GM12874 (cell line): Measurements from ENCODE around the gene SLC28A2.

ENCODE experiments used
- CTCF ChIP-seq: IDR thresholded peaks from 2 replicates; pipeline ENCODE4 v1.5.1; 2011; ENCODE audit warnings: low read depth, mild to moderate bottlenecking, control low read depth, low read length, moderate library complexity; ENCODE audit not compliant: insufficient read depth

Gene SLC28A2

GRCh38 chr15:45251888-45252287 is at the start of gene SLC28A2:
Gene SLC28A2, plus strand, starts transcription at chr15:45252234. Its CDS starts 982 bp downstream, at chr15:45253216.
- TF ChIP-seq CTCF = no peak

DNA sequence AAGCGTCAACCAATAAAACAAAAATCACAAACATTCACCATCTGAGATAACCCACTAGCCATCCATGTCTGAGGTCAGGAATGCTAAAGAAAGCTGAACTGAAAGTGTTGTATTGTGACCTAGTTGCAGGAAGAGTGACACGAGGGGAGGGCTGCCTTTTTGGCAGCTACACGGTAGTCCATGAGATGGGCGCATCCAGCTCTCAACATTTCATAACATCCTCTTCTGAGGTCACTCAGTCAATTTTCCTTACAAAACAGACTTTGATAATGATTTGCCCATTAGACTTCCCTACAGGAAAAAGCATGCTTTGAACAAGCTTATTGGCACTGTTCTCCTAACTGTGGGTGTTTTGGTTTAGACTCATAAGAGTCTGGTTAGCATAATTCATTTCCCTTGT is 48.9 kb upstream of the SLC28A2 start:
- TF ChIP-seq CTCF = no peak

- peak; percentile 89 for TF ChIP-seq CTCF
These were observed 46.8 kb upstream of the SLC28A2 start for GRCh38 chr15:45205192-45205591.

- TF ChIP-seq CTCF = no peak
These were observed 39.5 kb upstream of the SLC28A2 start for GRCh38 chr15:45212493-45212892.

DNA sequence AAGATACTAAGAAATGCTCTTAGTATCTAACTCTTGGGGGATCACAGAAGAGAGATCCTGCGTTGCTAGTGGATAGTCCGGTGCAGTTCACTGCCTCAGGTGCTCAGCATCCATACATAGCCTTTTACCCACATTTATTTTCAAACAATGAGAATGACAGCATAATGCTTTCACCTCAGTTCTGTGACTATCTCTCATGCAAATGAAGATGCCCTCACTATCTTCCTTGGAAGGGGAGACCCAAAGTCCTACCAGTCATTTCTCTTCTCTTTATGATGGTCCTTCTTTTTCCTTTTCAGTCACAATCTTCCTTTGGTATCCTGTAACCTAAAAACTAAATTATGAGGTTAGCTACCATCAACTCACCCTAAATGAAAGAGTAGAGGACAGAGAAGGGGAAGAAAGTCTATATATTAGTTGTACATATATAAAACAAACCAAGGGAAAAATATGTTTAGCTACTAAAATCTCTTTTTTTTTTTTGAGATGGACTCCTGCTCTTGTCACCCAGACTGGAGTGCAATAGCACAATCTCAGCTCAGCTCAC is 30.9 kb upstream of the SLC28A2 start:
- no peak for TF ChIP-seq CTCF

- no peak for TF ChIP-seq CTCF
These were observed 30.1 kb upstream of the SLC28A2 start for GRCh38 chr15:45221967-45222366.

GRCh38 chr15:45224621-45225217 is 27.3 kb upstream of the SLC28A2 start:
- TF ChIP-seq CTCF = no peak
